Activated CD4-positive, alpha-beta T cell treated with anti-CD3 and anti-CD28 coated beads, Interleukin-2, amount 50 U/mL, for 48 hours (primary cell): Measurements from ENCODE around the gene CEMIP2.

Experiments
- DNase-seq, 2 experiments: peaks; one replicate each; pipeline ENCODE4 v3.0.0-alpha.2; 2020

Gene CEMIP2

DNA sequence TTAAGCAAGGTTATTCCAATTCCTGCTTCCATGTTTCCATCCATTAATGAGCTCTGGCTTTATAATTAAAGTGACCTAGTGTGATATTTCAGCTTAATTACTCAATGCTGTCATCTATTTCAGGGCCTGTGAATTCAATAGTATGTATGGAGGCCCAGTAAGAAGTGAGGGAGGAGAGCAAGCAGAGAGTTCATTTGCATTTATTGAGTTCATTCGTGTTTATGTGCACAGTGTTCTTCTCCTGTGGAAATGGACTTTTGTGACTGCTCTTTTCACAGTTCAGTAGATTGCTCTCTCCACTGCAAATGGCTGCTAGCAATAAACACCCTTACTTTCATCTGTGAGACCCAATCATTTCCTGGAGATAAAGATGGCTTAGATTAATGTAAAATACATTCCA, 130.9 kb downstream of the CEMIP2 start:
- DNase-seq = no peak

DNA sequence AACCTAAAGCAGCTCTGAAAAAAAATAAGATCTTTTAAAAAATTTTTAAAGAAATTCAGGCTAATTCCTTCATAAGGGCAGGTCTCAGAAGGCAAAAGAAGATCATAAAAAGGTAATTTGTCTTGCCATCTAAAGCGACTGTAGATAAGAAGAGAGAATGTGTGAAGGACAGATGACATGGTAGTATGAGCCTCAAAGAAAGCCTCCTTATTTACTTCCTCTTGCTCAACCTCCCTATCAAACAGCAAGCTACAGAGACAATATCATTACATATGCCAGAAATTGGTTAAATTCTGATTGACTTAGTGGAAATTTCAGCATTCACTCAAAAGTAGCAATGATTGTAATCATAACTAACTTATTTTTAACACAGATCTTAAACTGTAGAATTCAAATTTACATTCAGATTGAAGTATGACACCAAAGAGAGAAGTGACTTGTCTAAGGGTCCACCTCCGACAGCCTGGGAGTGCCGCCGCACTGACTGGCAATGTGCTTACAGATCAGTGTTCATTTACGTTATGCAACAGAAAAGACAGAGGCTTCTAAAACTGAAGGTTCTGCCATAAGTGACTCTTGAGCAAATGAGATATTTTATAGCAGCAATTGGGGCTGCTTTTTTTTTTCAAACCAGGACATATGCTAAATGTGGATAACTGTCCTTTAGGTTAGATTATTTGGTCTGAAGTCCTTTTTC, 132.0 kb downstream of the CEMIP2 start:
- DNase-seq = no peak

- DNase-seq = no peak
Observed at GRCh38 chr9:71634752-71635151, 133.6 kb downstream of the CEMIP2 start.
